ENCODE measurements around the gene CMTM4. TPM values are rescaled to one million over a fixed set of nuclear protein-coding genes. Genes with fewer than 3 reads are reported as not detected.

The CMTM4 gene
- 18.3 to 39.6 TPM (median 32.5 TPM) in 5 replicates for total RNA-seq (2022; extraction: Qiagen RNA extraction; ENCODE audit: low read depth)

DNA sequence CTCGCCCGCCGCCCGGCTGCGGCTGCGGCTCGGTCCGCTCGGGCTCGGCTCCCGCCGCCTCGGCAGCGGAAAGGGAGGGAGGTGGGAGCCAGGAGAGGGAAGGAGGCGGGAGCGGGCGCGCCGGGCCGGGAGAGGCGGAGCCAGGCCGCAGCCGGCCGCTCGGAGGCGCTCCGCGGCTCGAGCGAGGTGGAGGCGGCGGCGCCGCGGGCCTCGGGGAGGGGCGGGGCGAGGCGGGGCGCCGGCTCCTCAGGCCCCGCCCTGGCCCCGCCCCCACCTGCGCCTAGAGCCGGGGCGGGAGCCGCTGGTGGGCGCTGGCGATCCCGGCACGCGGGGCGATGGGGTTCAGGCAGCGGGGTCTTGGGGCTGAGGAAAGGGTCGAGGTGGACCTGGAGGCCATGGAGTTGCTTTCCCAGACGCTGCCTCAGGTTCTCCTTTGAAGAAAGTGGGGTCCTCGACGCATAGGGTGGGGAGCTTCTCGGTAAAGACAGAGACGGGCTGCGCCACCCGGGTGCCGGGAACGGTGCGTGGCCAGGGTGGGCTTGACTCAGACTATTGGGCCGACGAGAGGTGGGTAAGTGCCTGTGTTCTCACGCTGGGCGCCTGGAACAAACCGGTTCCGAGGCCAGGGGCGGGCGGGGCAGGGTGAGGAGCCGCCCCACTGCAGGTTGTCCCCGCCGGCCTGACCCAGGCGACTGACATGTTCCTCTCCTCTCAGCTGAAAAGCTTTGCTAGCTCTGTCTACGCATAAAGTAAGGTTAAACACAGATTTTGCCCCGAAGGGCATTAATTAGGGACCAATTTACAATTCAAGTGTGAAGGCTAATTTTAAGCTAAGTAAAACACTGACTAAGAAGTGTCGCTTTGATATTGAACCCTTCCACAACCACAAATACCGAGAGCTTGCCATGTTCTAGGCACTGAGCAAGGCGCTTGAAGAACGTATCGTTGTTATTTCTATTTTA is at the start of gene CMTM4:
CMTM4 (minus strand) TSS at position 75 of the 962 bp plus-strand sequence. CDS start 218 bp downstream, outside the sequence.

DNA sequence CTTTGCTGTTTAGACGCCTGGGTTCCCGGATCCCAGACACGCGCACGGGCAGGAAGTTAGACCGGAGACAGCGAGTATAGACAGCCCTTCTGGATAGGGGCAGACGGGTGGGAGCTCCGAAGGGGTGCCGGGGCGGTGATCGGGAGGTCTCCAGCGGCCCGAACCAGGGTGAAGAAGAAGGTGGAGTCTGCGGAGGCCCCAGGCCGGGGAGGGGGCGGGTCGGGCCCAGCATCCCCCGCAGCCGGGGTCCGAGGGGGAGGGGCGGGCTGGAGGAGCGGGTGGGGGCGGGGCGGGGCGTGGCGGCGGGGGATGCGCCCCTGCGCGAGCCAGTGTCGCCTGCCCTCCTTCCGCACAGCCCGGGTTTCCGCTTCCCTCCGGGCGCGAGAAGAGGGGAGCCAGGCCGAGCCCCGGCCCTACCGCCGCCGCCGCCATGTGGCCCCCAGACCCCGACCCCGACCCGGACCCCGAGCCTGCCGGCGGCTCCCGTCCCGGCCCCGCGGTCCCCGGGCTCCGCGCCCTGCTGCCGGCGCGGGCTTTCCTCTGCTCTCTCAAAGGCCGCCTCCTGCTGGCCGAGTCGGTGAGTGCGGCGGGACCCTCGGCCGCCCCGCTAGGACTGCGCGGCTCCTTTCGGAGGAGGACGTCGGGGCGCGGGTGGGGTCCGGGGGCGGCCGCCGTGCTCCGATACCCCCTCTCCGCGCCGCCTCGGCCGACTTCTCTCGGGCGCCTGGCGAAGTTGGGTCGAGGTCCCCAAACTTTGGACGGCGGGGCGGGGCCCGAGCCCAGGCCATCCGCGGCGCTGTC is 92.0 kb downstream of the CMTM4 start, which contains the start of gene CMTM3:
CMTM3 (plus strand) TSS at position 329 of the 801 bp plus-strand sequence; CDS start at position 431, 102 bp downstream.

DNA sequence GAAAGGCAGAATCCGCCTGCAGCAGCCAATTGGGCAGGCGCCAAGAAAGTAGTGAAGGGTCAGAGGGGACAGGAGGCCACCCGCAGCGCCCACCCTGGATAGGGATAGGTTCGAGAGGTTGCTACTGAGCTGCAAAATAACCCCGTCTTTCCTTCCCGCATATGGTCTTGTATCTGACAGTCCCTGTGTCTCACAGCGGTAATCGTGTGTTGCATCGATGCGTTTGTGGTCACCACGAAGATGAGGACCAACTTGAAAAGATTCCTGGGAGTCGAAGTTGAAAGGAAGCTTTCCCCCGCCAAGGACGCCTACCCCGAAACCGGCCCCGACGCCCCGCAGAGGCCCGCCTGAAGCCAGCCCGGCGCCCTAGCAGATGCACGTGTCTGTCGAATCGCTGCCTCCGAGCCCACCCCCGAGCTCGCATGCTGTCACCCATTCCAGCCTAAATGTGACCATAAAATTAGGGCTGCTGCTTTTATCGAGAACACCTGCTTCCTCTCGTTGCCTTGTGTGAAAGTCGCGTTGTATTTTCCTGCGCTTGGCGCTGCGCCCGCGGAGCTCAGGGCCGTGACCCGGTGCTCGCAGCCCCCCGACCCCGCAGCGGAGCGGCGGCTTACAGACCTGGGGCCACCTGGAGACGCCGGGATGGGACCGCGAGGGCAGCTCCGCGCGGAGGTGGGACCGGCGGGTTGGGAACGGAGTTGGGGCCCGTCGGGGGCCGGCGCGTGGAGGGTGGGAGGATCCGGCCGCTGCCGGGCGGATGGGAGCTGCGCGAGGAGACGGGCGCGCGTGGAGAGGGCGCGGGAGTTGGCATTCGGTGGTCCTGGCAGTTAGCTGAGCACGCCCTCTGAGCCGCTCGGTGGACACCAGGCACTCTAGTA is 117.7 kb downstream of the CMTM4 start, which contains the start of gene CMTM2:
CMTM2 (plus strand) TSS at position 813 of the 881 bp plus-strand sequence. CDS start 145 bp downstream, outside the sequence.

DNA sequence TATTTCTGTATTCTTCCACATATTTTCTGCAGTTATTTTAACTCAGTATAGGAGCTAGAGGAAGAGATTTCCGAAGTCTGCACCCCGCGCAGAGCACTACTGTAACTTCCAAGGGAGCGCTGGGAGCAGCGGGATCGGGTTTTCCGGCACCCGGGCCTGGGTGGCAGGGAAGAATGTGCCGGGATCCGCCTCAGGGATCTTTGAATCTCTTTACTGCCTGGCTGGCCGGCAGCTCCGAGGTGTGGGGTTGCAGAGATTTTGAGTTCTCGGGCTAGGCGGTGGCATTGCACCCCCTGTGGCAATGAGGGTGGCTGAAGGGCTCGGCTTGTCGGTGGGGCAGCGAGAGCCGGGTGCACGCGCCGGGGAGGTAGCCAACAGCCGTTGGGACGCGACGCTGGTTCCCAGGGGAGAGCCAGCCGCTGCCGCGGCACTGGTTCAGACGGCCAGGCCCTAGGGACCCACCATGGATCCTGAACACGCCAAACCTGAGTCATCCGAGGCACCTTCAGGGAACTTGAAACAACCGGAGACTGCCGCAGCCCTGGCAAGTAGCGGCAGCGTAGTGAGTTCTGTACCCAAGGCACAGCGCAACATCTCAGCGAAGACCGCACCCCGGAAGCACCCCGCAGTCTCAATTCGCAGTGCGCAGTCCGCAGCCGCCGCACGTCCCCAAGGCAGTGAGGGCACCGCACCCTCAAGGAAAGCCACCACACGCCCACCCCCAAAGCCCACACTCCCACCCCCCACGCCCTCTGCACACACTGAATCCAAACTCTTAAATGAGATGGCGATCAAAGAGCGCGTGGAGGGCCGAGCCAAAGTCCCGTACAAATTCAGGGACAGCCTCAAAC is 130.3 kb downstream of the CMTM4 start, which contains the start of gene CMTM1:
CMTM1 (plus strand) TSS at position 389 of the 851 bp plus-strand sequence; CDS start at position 464, 75 bp downstream.

Other genes with a start within 250 kb of the CMTM4 start
- gene TK2, start 146.6 kb downstream of the CMTM4 start, total RNA-seq (2022; extraction: Qiagen RNA extraction; ENCODE audit: low read depth), result 16.6 to 31.9 TPM (median 17.5 TPM) in 5 replicates
- gene CKLF, start 144.2 kb downstream of the CMTM4 start, total RNA-seq (2022; extraction: Qiagen RNA extraction; ENCODE audit: low read depth), result 58.4 to 75.2 TPM (median 67.6 TPM) in 5 replicates
- gene CMTM1, start 130.3 kb downstream of the CMTM4 start, total RNA-seq (2022; extraction: Qiagen RNA extraction; ENCODE audit: low read depth), result 0.50 to 2.4 TPM (median 1.7 TPM) in 5 replicates
- gene CMTM2, start 117.3 kb downstream of the CMTM4 start, total RNA-seq (2022; extraction: Qiagen RNA extraction; ENCODE audit: low read depth), result not detected in 5 replicates
- gene CMTM3, start 92.0 kb downstream of the CMTM4 start, total RNA-seq (2022; extraction: Qiagen RNA extraction; ENCODE audit: low read depth), result 80.4 to 87.8 TPM (median 84.8 TPM) in 5 replicates
- 36.4 to 56.4 TPM (median 52.1 TPM) in 5 replicates for gene DYNC1LI2, start 54.9 kb upstream of the CMTM4 start, total RNA-seq (2022; extraction: Qiagen RNA extraction; ENCODE audit: low read depth)
- gene TERB1, start 104.8 kb upstream of the CMTM4 start, total RNA-seq (2022; extraction: Qiagen RNA extraction; ENCODE audit: low read depth), result not detected in 5 replicates
- gene NAE1, start 134.2 kb upstream of the CMTM4 start, total RNA-seq (2022; extraction: Qiagen RNA extraction; ENCODE audit: low read depth), result 44.4 to 75.3 TPM (median 66.9 TPM) in 5 replicates
- gene CA7, start 147.7 kb upstream of the CMTM4 start, total RNA-seq (2022; extraction: Qiagen RNA extraction; ENCODE audit: low read depth), result not detected in 5 replicates
- 3.9 to 6.6 TPM (median 5.1 TPM) in 5 replicates for gene PDP2, start 183.8 kb upstream of the CMTM4 start, total RNA-seq (2022; extraction: Qiagen RNA extraction; ENCODE audit: low read depth)
- 0.90 to 2.0 TPM (median 1.6 TPM) in 5 replicates for gene CDH16, start 222.1 kb upstream of the CMTM4 start, total RNA-seq (2022; extraction: Qiagen RNA extraction; ENCODE audit: low read depth)
- gene RRAD, start 228.8 kb upstream of the CMTM4 start, total RNA-seq (2022; extraction: Qiagen RNA extraction; ENCODE audit: low read depth), result 12.7 to 26.2 TPM (median 19.9 TPM) in 5 replicates
- gene CIAO2B, start 237.7 kb upstream of the CMTM4 start, total RNA-seq (2022; extraction: Qiagen RNA extraction; ENCODE audit: low read depth), result 115 to 180 TPM (median 175 TPM) in 5 replicates
- 24.3 to 33.5 TPM (median 31.6 TPM) in 5 replicates for gene CES2, start 238.8 kb upstream of the CMTM4 start, total RNA-seq (2022; extraction: Qiagen RNA extraction; ENCODE audit: low read depth)

All from A549 treated with ZK216348 at 1 μM for 4 hours (cell line).